HepG2 (cell line): ENCODE data around the gene AIP. TPM values are rescaled to one million over a fixed set of nuclear protein-coding genes. Genes with fewer than 3 reads are reported as not detected.

Experiments
- AKAP8 ChIP-seq: sonication (generic); formaldehyde crosslinking; IDR thresholded peaks from 2 replicates; pipeline ENCODE4 v1.5.1; 2020; ENCODE audit warnings: mild to moderate bottlenecking, missing genetic modification reagents
- ARID4A ChIP-seq: sonication (generic); formaldehyde crosslinking; IDR thresholded peaks from 2 replicates; pipeline ENCODE4 v1.5.0; 2020; ENCODE audit warnings: mild to moderate bottlenecking, missing genetic modification reagents, borderline replicate concordance
- FOXA3 ChIP-seq: IDR thresholded peaks from 2 replicates; pipeline ENCODE4 v1.6.1; 2016; ENCODE audit warnings: missing genetic modification reagents, missing compliant biosample characterization
- HMGA1 ChIP-seq: sonication (generic); formaldehyde crosslinking; conservative IDR thresholded peaks from 2 replicates; pipeline ENCODE4 v1.4.0; 2020; ENCODE audit warnings: missing genetic modification reagents
- HNRNPLL ChIP-seq: fragments of 200-400 bp; formaldehyde crosslinking; IDR thresholded peaks from 2 replicates; pipeline ENCODE4 v1.6.1; 2017; ENCODE audit warnings: mild to moderate bottlenecking, low read depth, low read length; ENCODE audit not compliant: poor library complexity, severe bottlenecking
- KIAA2018 ChIP-seq: sonication (generic); formaldehyde crosslinking; IDR thresholded peaks from 2 replicates; pipeline ENCODE4 v1.5.0; 2020; ENCODE audit warnings: mild to moderate bottlenecking, missing genetic modification reagents, borderline replicate concordance
- KMT2A ChIP-seq: sonication (generic); formaldehyde crosslinking; IDR thresholded peaks from 2 replicates; pipeline ENCODE4 v1.4.0; 2020; ENCODE audit warnings: missing genetic modification reagents
- PHF5A ChIP-seq: IDR thresholded peaks from one replicate; pipeline ENCODE4 v1.6.1; 2018; ENCODE audit warnings: low read depth, missing genetic modification reagents; ENCODE audit not compliant: unreplicated experiment
- RARA ChIP-seq: IDR thresholded peaks from 2 replicates; pipeline ENCODE4 v1.6.1; 2016; ENCODE audit warnings: missing genetic modification reagents, missing compliant biosample characterization
- ZNF20 ChIP-seq: sonication (generic); formaldehyde crosslinking; IDR thresholded peaks from 2 replicates; pipeline ENCODE4 v1.4.0; 2020; ENCODE audit warnings: mild to moderate bottlenecking, moderate library complexity, missing genetic modification reagents
- ZNF557 ChIP-seq: sonication (generic); formaldehyde crosslinking; IDR thresholded peaks from 2 replicates; pipeline ENCODE4 v1.4.0; 2020; ENCODE audit warnings: missing genetic modification reagents
- ZNF687 ChIP-seq: sonication (generic); formaldehyde crosslinking; IDR thresholded peaks from 2 replicates; pipeline ENCODE4 v1.5.1; 2020; ENCODE audit warnings: mild to moderate bottlenecking, missing genetic modification reagents, moderate library complexity
- polyA plus RNA-seq, 8 experiments: library from polyadenylated mRNA; depleted of rRNA in 3 of 8; stranded (reverse) in 7 of 8; unstranded in 1 of 8; fragments of >200 nt; fragmentation: Illumina TruSeq in 4 of 8; extraction: Trizol in 4 of 8; gene quantifications; 2 replicates each; pipeline versions ENCODE4 v1.2.1 to v1.2.3, GENCODE V29; 2011 to 2016; ENCODE audit warnings: low read depth in 4 of 8, missing spikeins in 1 of 8, mixed read lengths in 1 of 8; ENCODE audit not compliant: insufficient read depth in 1 of 8
- total RNA-seq, 5 experiments: library from RNA; depleted of rRNA; stranded (reverse); fragments of >200 nt; fragmentation: Illumina TruSeq; extraction: Trizol; gene quantifications; 2 replicates each; pipeline ENCODE4 v1.2.3, GENCODE V29; 2016; ENCODE audit warnings: low read depth in 1 of 5

AIP gene
- total and polyA plus RNA-seq, 2 of the 13 experiments (the other 11 are each of a cell fraction or from before 2014, with no cell fraction given) = 51.8 to 110 TPM

GRCh38 chr11:67508486-67509121, 25.8 kb downstream of the AIP start (continued):
- peak; percentile 66 for TF ChIP-seq ZNF687
- TF ChIP-seq ARID4A = peak; percentile 93; the same call in 1 of the 2 replicates
- no peak for TF ChIP-seq ZNF20
- TF ChIP-seq KMT2A (CRISPR knock-in tag) = no peak
- no peak for TF ChIP-seq KIAA2018 (CRISPR knock-in tag)
- no peak for TF ChIP-seq PHF5A (CRISPR knock-in tag)
- peak; percentile 39 for TF ChIP-seq HNRNPLL
- TF ChIP-seq RARA = no peak
- TF ChIP-seq ZNF557 (CRISPR knock-in tag) = no peak
- no peak for TF ChIP-seq HMGA1 (CRISPR knock-in tag)
- peak; percentile 19; the same call in 1 of the 2 replicates for TF ChIP-seq FOXA3 (CRISPR knock-in tag)
- TF ChIP-seq AKAP8 (CRISPR knock-in tag) = 0 out of 2 replicates have a peak, but pooled peaks have one; percentile 67
